Globus pallidus (tissue), 1 donor: ENCODE results near the gene AKT1S1.
"Not testable (repeated sequence)": the region's sequence is repeated elsewhere in the genome, so short reads cannot be mapped to it uniquely, and the experiment has no call there.

Experiments used
- DNase-seq: peaks from one replicate; pipeline ENCODE4 v3.0.0-alpha.2; 2015; ENCODE audit warnings: low spot score

Gene AKT1S1

DNA sequence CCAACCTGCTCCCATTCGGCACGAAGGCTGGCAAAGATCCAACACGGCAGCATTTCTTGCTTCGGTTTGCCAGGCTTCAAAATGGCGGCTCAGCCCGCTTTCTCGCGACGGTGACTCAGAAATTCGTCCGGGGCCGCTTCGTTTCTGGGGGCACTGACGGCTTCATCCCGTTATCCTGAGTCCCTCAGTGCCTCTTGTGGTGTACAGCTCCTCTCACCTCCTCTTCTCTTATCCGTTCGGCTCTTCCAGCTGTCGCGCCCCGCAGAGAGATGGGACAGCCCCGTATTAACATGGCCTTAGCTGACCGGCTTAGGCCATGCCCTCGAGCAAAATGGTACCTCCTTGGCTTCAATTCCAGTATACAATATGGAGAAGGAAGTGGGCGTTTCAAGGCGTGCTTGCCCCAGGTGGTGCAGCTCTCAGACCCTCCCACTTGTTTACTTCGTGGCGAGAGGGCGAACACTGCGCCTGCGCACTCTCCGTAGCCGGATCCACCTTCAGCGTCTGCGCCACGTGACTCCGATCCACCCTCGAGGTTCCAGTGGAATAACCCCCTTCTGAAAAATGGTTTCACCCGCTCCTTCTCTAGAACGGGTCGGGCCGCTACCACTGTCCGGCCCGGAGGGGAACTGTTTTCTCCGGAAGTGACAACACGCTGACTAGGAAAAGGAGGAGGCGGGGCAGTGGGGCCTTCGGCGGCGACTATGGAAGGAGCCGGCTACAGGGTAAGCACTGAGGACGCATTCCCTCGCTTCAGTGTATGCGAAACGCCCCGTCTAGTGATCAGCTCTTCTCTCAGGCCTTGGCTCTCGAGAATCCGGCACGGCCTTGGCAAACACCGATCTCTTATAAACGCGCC lies at the start of gene AKT1S1, which contains the start of gene TBC1D17:
TSS of gene AKT1S1 (minus strand) at position 336 of the 859 bp plus-strand sequence. CDS start 4,060 bp downstream, outside the sequence.
TSS of gene TBC1D17 (plus strand) at position 683 of the 859 bp plus-strand sequence. CDS start at position 705, 22 bp downstream.
- DNase-seq, result peak; percentile 100

GRCh38 chr19:49926515-49926914 lies 49.4 kb upstream of the AKT1S1 start:
- DNase-seq, result no peak

GRCh38 chr19:49925486-49925885 lies 48.3 kb upstream of the AKT1S1 start:
- DNase-seq, result no peak

- DNase-seq, result not testable (repeated sequence)
These were observed 47.7 kb upstream of the AKT1S1 start for GRCh38 chr19:49924881-49925210.

DNA sequence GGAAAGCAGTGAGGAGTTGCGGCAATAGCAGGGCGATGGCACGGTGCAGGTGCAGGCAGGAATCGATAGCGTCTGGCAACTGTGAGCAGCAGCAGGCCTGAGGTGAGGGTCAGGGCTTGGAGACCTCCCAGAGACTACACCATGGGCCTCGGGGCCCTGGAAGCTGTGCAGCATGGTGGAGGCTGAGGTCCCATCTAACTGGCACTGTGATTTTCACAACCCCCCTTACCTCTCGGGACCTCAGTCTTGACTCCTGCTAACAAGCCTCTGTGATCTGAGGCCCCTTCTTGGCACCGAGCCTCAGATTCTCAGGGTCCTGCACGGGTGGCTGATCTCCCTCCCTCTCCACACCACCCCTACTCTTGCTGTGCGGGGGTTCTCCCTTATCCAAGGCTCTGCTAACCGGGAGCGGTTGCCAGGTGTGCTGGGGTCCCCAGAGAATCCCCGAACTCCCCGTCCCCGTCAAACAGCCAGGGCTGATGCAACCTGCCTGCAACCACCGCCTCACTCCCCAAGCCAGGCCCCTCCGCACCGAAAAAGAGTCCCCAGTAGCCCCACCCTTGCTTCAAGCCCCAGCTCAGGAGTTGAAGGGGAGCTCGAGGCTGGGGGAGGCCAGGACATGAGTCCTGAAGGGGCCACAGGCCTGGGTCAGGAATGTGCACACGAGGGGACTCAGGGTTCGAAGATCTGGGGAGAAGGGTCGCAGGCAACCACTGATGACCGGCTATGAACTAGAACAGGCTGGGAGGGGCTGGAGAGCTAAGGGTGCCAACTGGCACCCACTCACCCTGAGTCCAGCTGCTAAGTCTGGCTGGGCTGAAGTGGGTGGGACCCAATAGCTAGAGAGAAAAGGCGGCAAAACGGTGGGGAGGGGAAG lies 47.1 kb upstream of the AKT1S1 start:
- no peak for DNase-seq

- DNase-seq, result no peak
These were observed 46.2 kb upstream of the AKT1S1 start for GRCh38 chr19:49923055-49924003.

DNA sequence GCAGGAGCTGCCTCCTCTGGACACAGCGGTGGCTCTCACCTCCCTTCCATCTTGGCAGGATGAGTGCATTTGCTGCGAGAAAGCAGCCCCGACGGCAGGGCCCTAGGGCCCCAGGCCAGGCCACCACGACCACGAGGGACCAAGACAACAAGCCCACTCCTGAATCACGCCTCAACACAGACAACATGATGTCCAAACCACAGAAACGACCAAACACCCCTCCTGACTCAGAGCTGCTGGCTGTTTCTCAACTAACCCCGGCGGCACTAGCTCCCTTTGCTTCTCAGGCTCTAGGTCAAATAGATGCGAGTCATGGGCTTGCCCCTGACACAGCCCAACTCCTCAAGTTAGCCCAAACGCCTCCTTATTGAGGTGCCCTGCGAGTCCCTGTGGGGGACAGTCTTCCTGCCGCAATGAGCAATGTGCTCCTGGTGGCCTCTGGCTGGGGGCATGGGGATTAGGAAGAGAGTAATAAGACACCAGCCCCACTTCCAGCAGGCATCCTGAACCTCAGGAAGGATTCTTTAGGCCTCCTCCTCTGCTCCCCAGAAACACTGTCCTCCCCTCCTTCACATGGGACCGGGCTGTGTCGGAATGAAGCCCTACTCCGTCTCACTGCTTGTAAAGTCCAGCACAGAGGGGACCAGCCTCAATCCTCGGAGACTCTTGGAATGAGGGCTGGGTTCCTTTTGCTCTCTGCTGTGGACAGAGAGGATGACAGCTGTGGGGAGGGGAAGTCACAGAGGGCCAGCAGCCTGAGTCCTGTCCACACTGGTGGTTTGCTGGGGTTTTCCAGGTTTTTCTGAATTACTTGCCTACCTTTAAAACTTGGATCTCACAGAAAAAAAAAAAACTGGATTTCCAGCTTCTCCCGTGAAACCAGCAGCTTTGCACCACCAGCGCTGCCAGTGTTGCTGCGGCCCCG lies 45.0 kb upstream of the AKT1S1 start:
- no peak for DNase-seq

DNA sequence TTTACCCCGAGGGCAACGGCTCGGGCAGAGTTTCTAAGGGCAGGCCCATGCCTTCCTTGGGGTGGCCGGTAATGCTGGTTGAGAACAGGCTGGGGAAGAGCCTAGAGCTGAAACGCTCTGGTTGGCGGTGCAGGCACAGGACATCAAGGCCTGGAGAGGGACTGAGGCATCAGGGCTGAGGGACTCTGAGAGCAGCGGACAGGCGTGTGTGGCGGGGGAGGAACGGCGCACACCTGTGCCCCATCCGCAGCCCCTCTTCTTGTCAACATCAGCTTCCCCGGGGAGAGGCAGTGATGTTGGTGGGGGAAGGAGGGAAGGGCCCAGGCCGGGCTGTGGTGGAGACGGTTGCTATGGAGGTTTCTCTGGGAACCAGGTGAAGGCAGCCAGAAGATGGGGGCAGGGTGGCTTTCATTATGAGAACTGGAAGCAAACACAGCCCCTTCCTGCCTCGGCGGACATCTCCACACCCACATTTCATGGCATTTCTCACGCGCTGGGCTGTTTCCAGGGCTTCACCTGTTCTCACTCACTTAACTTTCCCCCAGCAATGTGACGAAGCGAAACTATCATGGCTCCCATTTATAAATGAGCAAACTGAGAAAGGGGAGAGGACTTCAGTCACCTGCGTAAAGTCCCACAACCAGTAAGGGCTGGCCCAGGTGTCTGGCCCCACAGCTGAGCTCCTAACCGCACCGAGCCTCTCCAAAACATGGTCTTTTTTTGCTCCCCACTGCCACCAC lies 43.6 kb upstream of the AKT1S1 start:
- DNase-seq, result no peak

- no peak for DNase-seq
These were observed 40.9 kb upstream of the AKT1S1 start for GRCh38 chr19:49918089-49918488.

DNA sequence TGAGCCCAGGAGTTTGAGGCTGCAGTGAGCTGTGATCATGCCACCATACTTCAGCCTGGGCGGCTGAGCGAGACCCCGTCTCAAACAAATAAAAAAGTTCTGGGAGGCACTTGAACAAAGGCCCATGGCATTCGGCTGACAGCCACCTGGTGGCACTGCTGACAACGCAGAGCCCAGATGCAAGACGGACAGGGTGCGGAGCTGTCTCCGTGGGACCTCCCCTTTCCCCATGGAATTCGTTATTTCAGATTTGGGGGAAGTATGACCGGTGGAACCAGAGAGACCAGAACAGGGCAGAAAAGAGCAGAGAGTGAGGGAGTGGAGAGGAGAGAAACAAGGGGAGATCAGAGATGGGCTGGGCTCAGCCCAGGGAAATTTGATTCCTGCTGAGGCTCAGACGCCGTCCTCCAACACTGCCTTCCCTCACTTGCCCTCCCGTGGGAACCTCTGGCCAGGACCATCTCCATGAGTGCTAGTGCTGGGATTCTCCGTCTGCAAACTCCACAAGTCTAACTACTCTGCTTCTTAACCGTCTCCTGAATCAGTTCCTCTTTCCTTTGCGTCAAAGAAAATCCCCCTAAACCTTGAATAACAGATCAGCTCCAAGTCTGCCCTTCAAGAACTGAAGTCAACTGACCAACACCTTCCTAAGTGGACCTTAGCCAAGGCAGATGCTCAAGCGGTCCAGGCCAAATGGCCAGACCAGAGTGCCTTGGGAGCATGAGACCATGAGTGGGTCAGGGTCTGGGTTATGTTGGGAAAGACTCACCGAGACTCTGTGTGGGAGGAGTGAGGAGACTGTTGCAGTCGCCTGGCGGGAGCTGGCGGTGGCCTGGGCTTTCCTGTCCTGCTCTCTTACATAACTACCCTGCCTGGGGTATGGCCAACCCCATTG lies 39.9 kb upstream of the AKT1S1 start:
- peak; percentile 27 for DNase-seq

DNA sequence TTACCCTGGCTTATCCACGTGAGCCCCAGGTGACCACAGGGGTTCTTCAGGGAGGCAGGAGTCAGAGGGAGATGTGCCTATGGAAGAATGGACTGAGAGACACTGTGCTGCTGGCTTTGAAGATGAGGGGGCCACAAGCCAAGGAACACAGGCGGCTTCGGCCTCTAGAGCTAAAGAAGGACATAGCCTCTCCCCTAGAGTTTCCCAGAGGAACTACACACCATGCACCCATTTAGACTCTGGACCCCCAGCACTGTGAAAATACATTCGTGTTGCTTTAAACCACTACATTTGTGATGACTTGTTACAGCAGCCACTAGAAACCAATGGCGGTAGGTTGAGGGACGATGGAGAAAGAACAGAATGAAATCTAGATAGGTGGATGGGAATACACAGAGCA lies 38.1 kb upstream of the AKT1S1 start:
- DNase-seq, result no peak

DNA sequence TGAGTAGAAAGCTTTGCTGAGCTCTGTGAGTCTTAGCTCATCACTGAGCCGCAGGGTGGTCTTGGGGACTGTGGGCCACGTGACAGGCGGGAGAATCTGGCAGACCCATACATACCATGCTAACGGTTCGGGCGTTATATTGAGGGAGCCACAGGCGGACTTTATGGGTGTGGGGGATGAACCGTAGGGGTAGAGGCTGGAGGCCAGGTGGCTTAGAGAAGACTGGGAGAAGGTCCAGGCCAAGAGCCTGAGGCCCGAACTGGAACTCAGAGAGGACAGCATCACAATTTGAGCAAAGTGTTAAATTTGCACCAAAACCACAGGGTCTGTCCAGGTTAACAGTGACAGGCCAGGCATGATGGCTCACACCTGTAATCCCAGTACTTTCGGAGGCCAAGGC lies 36.6 kb upstream of the AKT1S1 start:
- no peak for DNase-seq

GRCh38 chr19:49912965-49913685 lies 36.0 kb upstream of the AKT1S1 start:
- no peak for DNase-seq

DNA sequence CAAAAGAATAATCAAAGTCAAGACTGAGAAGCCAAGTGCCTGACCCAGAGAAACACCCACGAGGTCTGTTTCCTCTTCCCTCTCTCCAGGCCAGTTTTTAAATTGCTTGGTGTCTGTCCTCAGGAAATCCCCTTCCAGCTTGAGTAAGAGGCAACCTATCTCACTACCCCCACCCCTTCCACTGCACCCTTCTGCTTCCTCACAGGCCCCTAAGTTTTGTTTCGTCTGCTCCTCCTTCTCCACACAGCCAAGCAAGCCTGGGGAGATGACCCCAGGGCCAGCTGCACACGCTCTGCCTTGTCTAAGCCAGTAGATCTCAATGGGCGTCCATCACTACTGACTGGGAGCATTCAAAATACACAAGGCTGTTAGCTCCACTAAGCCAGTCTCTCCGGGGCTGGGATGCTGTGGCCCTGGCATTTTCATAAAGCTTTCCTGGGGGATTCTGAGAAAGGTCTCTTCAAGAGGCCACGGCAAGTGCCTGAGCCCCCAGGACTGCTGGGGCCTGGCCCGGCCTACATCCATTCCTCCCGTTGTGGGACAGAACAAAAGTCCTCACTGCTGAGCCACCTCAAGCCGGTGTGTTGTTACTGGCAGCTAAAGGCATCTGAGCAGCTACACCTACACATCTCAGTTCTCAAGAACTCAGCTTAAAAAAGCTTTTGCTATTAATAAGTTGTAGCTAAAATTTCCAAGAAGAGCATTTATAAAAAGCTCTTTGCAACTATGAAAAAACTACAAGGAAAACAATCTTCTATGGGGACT lies 34.4 kb upstream of the AKT1S1 start:
- DNase-seq, result peak; percentile 62

GRCh38 chr19:49910179-49910578 lies 33.0 kb upstream of the AKT1S1 start:
- DNase-seq, result no peak

DNA sequence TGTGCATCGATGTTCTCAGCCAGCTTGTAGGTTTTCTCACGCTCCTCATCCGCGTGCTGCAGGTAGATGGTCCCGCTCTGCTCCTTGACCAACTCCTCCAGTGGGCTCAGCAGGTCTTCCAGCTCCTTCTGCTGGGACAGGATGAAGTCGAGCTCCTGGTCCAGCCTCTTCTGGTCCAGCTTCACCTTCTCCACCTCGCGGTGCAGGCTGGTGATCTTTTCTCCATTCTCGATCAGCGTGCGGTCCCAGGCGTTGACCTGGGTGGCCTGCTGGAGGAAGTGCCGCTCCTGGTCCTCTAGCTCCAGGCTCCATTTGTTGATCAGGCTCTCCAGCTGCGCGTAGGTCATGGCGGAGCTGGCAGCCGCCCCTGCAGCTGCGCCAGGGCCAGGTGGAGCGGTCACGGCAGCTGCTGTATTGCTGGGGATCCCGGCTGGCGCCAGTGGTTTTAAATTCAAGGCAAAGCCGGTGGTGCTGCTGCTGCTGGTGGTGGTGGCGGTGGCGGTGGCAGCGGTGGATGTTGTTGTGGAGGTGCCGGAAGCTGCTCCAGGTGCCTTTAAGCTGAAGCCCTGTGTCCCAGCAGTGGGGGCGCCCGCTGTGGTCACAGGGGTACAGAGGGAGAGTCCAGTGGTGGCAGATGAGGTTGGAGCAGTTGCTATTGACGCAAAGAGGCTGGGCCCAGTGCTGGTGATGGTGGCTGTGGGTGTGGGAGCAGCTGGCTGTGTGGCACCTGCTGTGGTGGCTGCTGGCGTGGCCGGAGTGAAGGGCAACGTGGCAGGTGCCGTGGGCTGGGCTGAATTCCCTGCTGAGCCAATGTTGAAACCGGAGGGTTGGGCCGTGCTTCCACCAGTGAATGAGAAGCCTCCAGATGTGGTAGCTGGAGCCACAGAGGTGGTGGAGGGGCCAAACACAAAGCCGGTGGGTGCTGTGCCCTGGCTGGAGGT lies 31.6 kb upstream of the AKT1S1 start:
- no peak for DNase-seq
